Peyer's patch (tissue), 4 donors: ENCODE data around the gene KLHDC3. TPM values are rescaled to one million over a fixed set of nuclear protein-coding genes. Genes with fewer than 3 reads are reported as not detected.

Experiments
- DNase-seq, 3 donors: peaks; one replicate each; pipeline ENCODE4 v3.0.0-alpha.2; 2017 to 2019
- H3K27ac ChIP-seq, 4 donors: fragments of 200-600 bp; sonication (generic); one replicate each; pipeline ENCODE4 v1.5.1; 2016 to 2019
- H3K27me3 ChIP-seq, 2 donors: fragments of 200-600 bp; sonication (generic); one replicate each; pipeline ENCODE4 v1.5.1; 2019
- H3K36me3 ChIP-seq, 3 donors: fragments of 200-600 bp; sonication (generic); one replicate each; pipeline ENCODE4 v1.5.1; 2016 to 2019
- H3K4me1 ChIP-seq, 4 donors: fragments of 200-600 bp; sonication (generic); one replicate each; pipeline ENCODE4 v1.5.1; 2016 to 2019
- H3K4me3 ChIP-seq, 4 donors: fragments of 200-600 bp; sonication (generic); 1 replicate in 3 of 4; 2 replicates in 1 of 4; pipeline ENCODE4 v1.5.1; 2016 to 2019; ENCODE audit warnings: mild to moderate bottlenecking in 1 of 4
- H3K9me3 ChIP-seq, 4 donors: fragments of 200-600 bp; sonication (generic); one replicate each; pipeline ENCODE4 v1.5.1; 2016 to 2019; ENCODE audit warnings: mild to moderate bottlenecking in 1 of 4
- CTCF ChIP-seq, 6 experiments: fragments of 450-650 bp in 4 of 6; fragments of 200-600 bp in 2 of 6; sonication (generic) in 1 of 6; IDR thresholded peaks; one replicate each; pipeline ENCODE4 v1.5.1; 2017 to 2019; ENCODE audit warnings: antibody characterized with exemption in 6 of 6, mild to moderate bottlenecking in 3 of 6, moderate library complexity in 1 of 6
- POLR2A ChIP-seq, 2 donors: fragments of 450-650 bp; IDR thresholded peaks; one replicate each; pipeline ENCODE4 v1.5.1; 2017; ENCODE audit warnings: antibody characterized with exemption in 2 of 2, mild to moderate bottlenecking in 2 of 2, moderate library complexity in 2 of 2
- total RNA-seq, 4 donors: library from RNA; depleted of rRNA; stranded (reverse); fragments of >200 nt; gene quantifications; one replicate each; pipeline ENCODE4 v1.1.0, GENCODE V29; 2016

Gene KLHDC3
- total RNA-seq, 4 donors from 2014 or later: 38.8 to 59.2 (median 52.6) TPM

- Histone ChIP-seq H3K4me1 (no peaks in the 10 kb centered on the region), H3K27me3 (no peaks in the 10 kb centered on the region), H3K9me3 (no peaks in the 10 kb centered on the region), H3K36me3 (peaks cover 0 to 74% (median 0%) of the 10 kb centered on the region in 3 donors), H3K4me3 (no peak overlapping the region), H3K27ac (no peak overlapping the region)
- no peak for DNase-seq
- TF ChIP-seq CTCF (IDR thresholded peaks at IDR 0.05) (no peak), POLR2A (IDR thresholded peaks at IDR 0.05) (no peak)
Measured at GRCh38 chr6:43032326-43032725, 18.3 kb downstream of the KLHDC3 start.

- DNase-seq: no peak
- Histone ChIP-seq H3K27ac (no peak overlapping the region), H3K36me3 (peaks cover 0 to 72% (median 0%) of the 10 kb centered on the region in 3 donors), H3K4me1 (no peaks in the 10 kb centered on the region), H3K9me3 (no peaks in the 10 kb centered on the region), H3K4me3 (no peak overlapping the region), H3K27me3 (no peaks in the 10 kb centered on the region)
- TF ChIP-seq POLR2A (IDR thresholded peaks at IDR 0.05): no peak
- TF ChIP-seq CTCF (IDR thresholded peaks at IDR 0.05): no peak
Measured at GRCh38 chr6:43033496-43034189, 19.6 kb downstream of the KLHDC3 start.

GRCh38 chr6:43034190-43034525, 20.1 kb downstream of the KLHDC3 start:
- TF ChIP-seq POLR2A (IDR thresholded peaks at IDR 0.05) (no peak), CTCF (IDR thresholded peaks at IDR 0.05) (no peak)
- H3K9me3 ChIP-seq: no peaks in the 10 kb centered on the region
- H3K4me1 ChIP-seq: no peaks in the 10 kb centered on the region
- no peak overlapping the region for H3K27ac ChIP-seq
- no peak for DNase-seq
- H3K36me3 ChIP-seq: peaks cover 0 to 72% (median 0%) of the 10 kb centered on the region in 3 donors
- no peak overlapping the region for H3K4me3 ChIP-seq
- H3K27me3 ChIP-seq: no peaks in the 10 kb centered on the region

GRCh38 chr6:43035495-43036194, 21.6 kb downstream of the KLHDC3 start:
- H3K9me3 ChIP-seq: no peaks in the 10 kb centered on the region
- no peaks in the 10 kb centered on the region for H3K27me3 ChIP-seq
- H3K36me3 ChIP-seq: peaks cover 0 to 71% (median 0%) of the 10 kb centered on the region in 3 donors
- no peak overlapping the region for H3K27ac ChIP-seq
- TF ChIP-seq CTCF (IDR thresholded peaks at IDR 0.05) (no peak), POLR2A (IDR thresholded peaks at IDR 0.05) (no peak)
- no peak overlapping the region for H3K4me3 ChIP-seq
- H3K4me1 ChIP-seq: no peaks in the 10 kb centered on the region
- DNase-seq: no peak

GRCh38 chr6:43036712-43037111, 22.7 kb downstream of the KLHDC3 start:
- TF ChIP-seq CTCF (IDR thresholded peaks at IDR 0.05) (no peak), POLR2A (IDR thresholded peaks at IDR 0.05) (no peak)
- no peak overlapping the region for H3K27ac ChIP-seq
- peaks cover 0 to 74% (median 0%) of the 10 kb centered on the region in 3 donors for H3K36me3 ChIP-seq
- no peaks in the 10 kb centered on the region for H3K27me3 ChIP-seq
- DNase-seq: no peak
- no peaks in the 10 kb centered on the region for H3K9me3 ChIP-seq
- no peaks in the 10 kb centered on the region for H3K4me1 ChIP-seq
- no peak overlapping the region for H3K4me3 ChIP-seq
